Gastrocnemius medialis (tissue), 4 donors: ENCODE measurements around the gene CCDC154.

Experiments
- POLR2A ChIP-seq, 2 donors: fragments of 450-650 bp; IDR thresholded peaks; one replicate each; pipeline ENCODE4 v1.6.1; 2017; ENCODE audit warnings: antibody characterized with exemption in 2 of 2, mild to moderate bottlenecking in 2 of 2, moderate library complexity in 2 of 2
- TF ChIP-seq, protein P1 (sequence below), 5 experiments: fragments of 450-650 bp in 3 of 5; fragments of 200-600 bp in 2 of 5; sonication (generic) in 2 of 5; IDR thresholded peaks in 4 of 5; conservative IDR thresholded peaks in 1 of 5; 1 replicate in 4 of 5; 2 replicates in 1 of 5; pipeline ENCODE4 v1.5.1; 2016 to 2019; ENCODE audit warnings: antibody characterized with exemption in 5 of 5, mild to moderate bottlenecking in 3 of 5, moderate library complexity in 3 of 5

DNA sequence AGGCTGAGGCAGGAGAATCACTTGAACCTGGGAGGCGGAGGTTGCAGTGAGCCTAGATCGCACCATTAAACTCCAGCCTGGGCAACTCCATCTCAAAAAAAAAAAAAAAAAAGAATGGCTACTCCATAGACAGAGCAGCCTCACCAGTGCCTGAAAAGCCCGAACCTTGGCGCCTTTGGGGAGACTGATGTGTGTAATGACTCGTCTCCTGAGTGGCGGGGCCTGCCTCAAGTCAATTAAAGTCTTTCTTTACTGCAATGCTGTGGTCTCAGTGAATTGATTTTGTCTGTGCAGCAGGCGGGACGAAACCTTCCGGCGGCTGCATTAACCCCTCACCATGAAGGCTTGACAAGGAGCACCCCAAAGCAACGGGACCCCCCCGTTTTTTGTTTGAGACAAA, 20.3 kb downstream of the CCDC154 start:
- TF ChIP-seq, protein P1, sequence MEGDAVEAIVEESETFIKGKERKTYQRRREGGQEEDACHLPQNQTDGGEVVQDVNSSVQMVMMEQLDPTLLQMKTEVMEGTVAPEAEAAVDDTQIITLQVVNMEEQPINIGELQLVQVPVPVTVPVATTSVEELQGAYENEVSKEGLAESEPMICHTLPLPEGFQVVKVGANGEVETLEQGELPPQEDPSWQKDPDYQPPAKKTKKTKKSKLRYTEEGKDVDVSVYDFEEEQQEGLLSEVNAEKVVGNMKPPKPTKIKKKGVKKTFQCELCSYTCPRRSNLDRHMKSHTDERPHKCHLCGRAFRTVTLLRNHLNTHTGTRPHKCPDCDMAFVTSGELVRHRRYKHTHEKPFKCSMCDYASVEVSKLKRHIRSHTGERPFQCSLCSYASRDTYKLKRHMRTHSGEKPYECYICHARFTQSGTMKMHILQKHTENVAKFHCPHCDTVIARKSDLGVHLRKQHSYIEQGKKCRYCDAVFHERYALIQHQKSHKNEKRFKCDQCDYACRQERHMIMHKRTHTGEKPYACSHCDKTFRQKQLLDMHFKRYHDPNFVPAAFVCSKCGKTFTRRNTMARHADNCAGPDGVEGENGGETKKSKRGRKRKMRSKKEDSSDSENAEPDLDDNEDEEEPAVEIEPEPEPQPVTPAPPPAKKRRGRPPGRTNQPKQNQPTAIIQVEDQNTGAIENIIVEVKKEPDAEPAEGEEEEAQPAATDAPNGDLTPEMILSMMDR (IDR thresholded peaks at IDR 0.05 in 4 of 5, conservative IDR thresholded peaks at IDR 0.05 in 1 of 5) = no peak
- no peak for TF ChIP-seq POLR2A (IDR thresholded peaks at IDR 0.05)
